HCT116 (cell line): Measurements from ENCODE around the gene CYSLTR1. TPM values are rescaled to one million over a fixed set of nuclear protein-coding genes. Genes with fewer than 3 reads are reported as not detected.

Experiments
- ATAC-seq: fragments of 200-7000 bp; cut with Tn5 transposase; 2 replicates; pipeline ENCODE4 v1.9.1; 2020; ENCODE audit warnings: mild to moderate bottlenecking, moderate library complexity
- BruUV-seq: library from RNA; stranded (reverse); fragments of 400-500 nt; replicated peaks from 2 replicates; lab custom pipeline; 2021; lab: Mats Ljungman, UMichigan
- CTCF ChIA-PET: fragments of 300-600 bp; sonication (Branson Sonifier 250); formaldehyde crosslinking; loops from one replicate; lab custom pipeline; 2021; ENCODE audit warnings: antibody characterized with exemption; lab: Charles Lee
- POLR2A ChIA-PET: fragments of 300-600, 350-600 bp; sonication (Branson Sonifier 250); formaldehyde crosslinking; loops from one replicate; lab custom pipeline; 2021; ENCODE audit warnings: antibody characterized with exemption; lab: Charles Lee
- RAD21 ChIA-PET, 2 experiments: fragments of 300-600 bp; sonication (Branson Sonifier 250); formaldehyde crosslinking; loops; one replicate each; lab custom pipeline; 2023; ENCODE audit warnings: low total read pairs in 2 of 2; ENCODE audit not compliant: uncharacterized antibody in 2 of 2, unreplicated experiment in 2 of 2, low non-redundant PET in 1 of 2; lab: Charles Lee
- DNase-seq: peaks from one replicate; pipeline ENCODE4 v3.0.0-alpha.2; 2010; ENCODE audit warnings: low read depth, low spot score
- H2AFZ ChIP-seq: fragments of 200-600 bp; shearing (Covaris generic), sonication (generic); 2 replicates; pipeline ENCODE4 v1.6.1; 2017; ENCODE audit warnings: low read depth, mixed run types, mixed read lengths, antibody characterized with exemption, low read length; ENCODE audit not compliant: poor library complexity, severe bottlenecking
- H3K27ac ChIP-seq: 2 replicates; pipeline ENCODE4 v1.5.1; 2012; ENCODE audit warnings: low read depth, low read length
- H3K27me3 ChIP-seq: fragments of 200-600 bp; sonication (generic); 2 replicates; pipeline ENCODE4 v1.6.1; 2016; ENCODE audit warnings: mixed run types, low read length, mixed read lengths; ENCODE audit not compliant: insufficient read depth
- H3K36me3 ChIP-seq, 2 experiments: fragments of 200-500 bp in 1 of 2; fragments of 200-600 bp in 1 of 2; sonication (Bioruptor generic) in 1 of 2; sonication (generic) in 1 of 2; 2 replicates each; pipeline versions ENCODE4 v1.5.1 to v1.6.1; 2014 to 2016; ENCODE audit warnings: low read length in 2 of 2, inconsistent platforms in 1 of 2, mixed read lengths in 1 of 2, mixed run types in 1 of 2; ENCODE audit not compliant: insufficient read depth in 2 of 2, control insufficient read depth in 1 of 2
- H3K4me1 ChIP-seq, 2 experiments: fragments of 200-600 bp in 1 of 2; sonication (generic) in 1 of 2; 2 replicates each; pipeline versions ENCODE4 v1.5.1 to v1.6.1; 2012 to 2017; ENCODE audit warnings: low read length in 2 of 2, inconsistent platforms in 1 of 2, mild to moderate bottlenecking in 1 of 2, mixed read lengths in 1 of 2, mixed run types in 1 of 2, moderate library complexity in 1 of 2; ENCODE audit not compliant: insufficient read depth in 2 of 2, control insufficient read depth in 1 of 2
- H3K4me2 ChIP-seq: fragments of 200-600 bp; sonication (generic); 2 replicates; pipeline ENCODE4 v1.6.1; 2017; ENCODE audit warnings: mixed run types, low read length, mixed read lengths
- H3K4me3 ChIP-seq, 2 experiments: fragments of 200-600 bp in 1 of 2; sonication (generic) in 1 of 2; replicated peaks in 1 of 2; 2 replicates each; pipeline ENCODE4 v1.5.1; 2011 to 2016; ENCODE audit warnings: low read length in 2 of 2, control low read depth in 1 of 2, low read depth in 1 of 2, mild to moderate bottlenecking in 1 of 2, mixed read lengths in 1 of 2, mixed run types in 1 of 2
- H3K79me2 ChIP-seq: fragments of 200-600 bp; sonication (generic); 2 replicates; pipeline ENCODE4 v1.6.1; 2017; ENCODE audit warnings: mild to moderate bottlenecking, mixed run types, low read length, moderate library complexity, mixed read lengths; ENCODE audit not compliant: insufficient read depth
- H3K9ac ChIP-seq: fragments of 200-600 bp; sonication (generic); 2 replicates; pipeline ENCODE4 v1.6.1; 2016; ENCODE audit warnings: low read length, mixed read lengths
- H3K9me2 ChIP-seq: fragments of 200-600 bp; sonication (generic), shearing (Covaris generic); 2 replicates; pipeline ENCODE4 v1.6.1; 2017; ENCODE audit warnings: mixed run types, mild to moderate bottlenecking, moderate library complexity; ENCODE audit not compliant: insufficient read depth
- H3K9me3 ChIP-seq, 2 experiments: fragments of 200-500 bp in 1 of 2; fragments of 200-600 bp in 1 of 2; sonication (Bioruptor generic) in 1 of 2; sonication (generic) in 1 of 2; 2 replicates each; pipeline ENCODE4 v1.6.1; 2014 to 2017; ENCODE audit warnings: low read length in 2 of 2, mixed read lengths in 2 of 2, inconsistent platforms in 1 of 2, low read depth in 1 of 2, mild to moderate bottlenecking in 1 of 2, mixed run types in 1 of 2, moderate library complexity in 1 of 2; ENCODE audit not compliant: control insufficient read depth in 1 of 2, insufficient read depth in 1 of 2
- H4K20me1 ChIP-seq: fragments of 200-600 bp; sonication (generic), shearing (Covaris generic); 2 replicates; pipeline ENCODE4 v1.6.1; 2017; ENCODE audit warnings: mixed run types, mild to moderate bottlenecking, moderate library complexity; ENCODE audit not compliant: insufficient read depth
- CBX3 ChIP-seq: IDR thresholded peaks from 2 replicates; pipeline ENCODE4 v1.6.1; 2012; ENCODE audit warnings: low read depth
- CTCF ChIP-seq, 3 experiments: fragments of 200-600 bp in 1 of 3; sonication (generic) in 1 of 3; IDR thresholded peaks in 2 of 3; conservative IDR thresholded peaks in 1 of 3; 2 replicates each; pipeline ENCODE4 v1.5.1; 2012 to 2017; ENCODE audit warnings: low read depth in 2 of 3, low read length in 2 of 3, antibody characterized with exemption in 1 of 3, borderline replicate concordance in 1 of 3, control low read depth in 1 of 3, mild to moderate bottlenecking in 1 of 3, mixed read lengths in 1 of 3, mixed run types in 1 of 3, moderate library complexity in 1 of 3; ENCODE audit not compliant: insufficient read depth in 1 of 3
- EGR1 ChIP-seq: IDR thresholded peaks from 2 replicates; pipeline ENCODE4 v1.6.1; 2012; ENCODE audit warnings: low read depth
- ELF1 ChIP-seq: IDR thresholded peaks from 2 replicates; pipeline ENCODE4 v1.6.1; 2012; ENCODE audit warnings: low read depth, borderline replicate concordance
- EZH2 ChIP-seq: fragments of 200-600 bp; sonication (generic); IDR thresholded peaks from 2 replicates; pipeline ENCODE4 v1.6.1; 2017; ENCODE audit warnings: antibody characterized with exemption, mixed run types
- EZH2phosphoT487 ChIP-seq: fragments of 200-600 bp; IDR thresholded peaks from 2 replicates; pipeline ENCODE4 v1.6.1; 2018; ENCODE audit warnings: antibody characterized with exemption, borderline replicate concordance
- FOSL1 ChIP-seq: IDR thresholded peaks from 2 replicates; pipeline ENCODE4 v1.6.1; 2012; ENCODE audit warnings: low read depth
- JUND ChIP-seq: IDR thresholded peaks from 2 replicates; pipeline ENCODE4 v1.6.1; 2012
- POLR2A ChIP-seq: IDR thresholded peaks from 2 replicates; pipeline ENCODE4 v1.7.0; 2011; ENCODE audit warnings: borderline replicate concordance; ENCODE audit not compliant: insufficient read depth, insufficient read length; ENCODE audit errors: extremely low read depth
- POLR2AphosphoS5 ChIP-seq: IDR thresholded peaks from 2 replicates; pipeline ENCODE4 v1.6.1; 2011; ENCODE audit warnings: mild to moderate bottlenecking, low read depth, low read length, moderate library complexity
- RAD21 ChIP-seq: IDR thresholded peaks from 2 replicates; pipeline ENCODE4 v1.6.1; 2012; ENCODE audit warnings: low read depth, mild to moderate bottlenecking
- REST ChIP-seq: IDR thresholded peaks from 2 replicates; pipeline ENCODE4 v1.6.1; 2012; ENCODE audit warnings: low read depth
- SIN3A ChIP-seq: IDR thresholded peaks from 2 replicates; pipeline ENCODE4 v1.6.1; 2012; ENCODE audit warnings: low read depth
- SP1 ChIP-seq: IDR thresholded peaks from 2 replicates; pipeline ENCODE4 v1.6.1; 2012; ENCODE audit warnings: low read depth
- TCF7L2 ChIP-seq: IDR thresholded peaks from 2 replicates; pipeline ENCODE4 v1.7.0; 2011; ENCODE audit warnings: borderline replicate concordance, inconsistent platforms; ENCODE audit not compliant: insufficient read depth, insufficient read length; ENCODE audit errors: extremely low read depth
- ZFX ChIP-seq: fragments of 450-650 bp; IDR thresholded peaks from 2 replicates; pipeline ENCODE4 v1.6.1; 2017
- ZNF274 ChIP-seq: fragments of 200-500 bp; sonication (Bioruptor generic); IDR thresholded peaks from 2 replicates; pipeline ENCODE4 v1.6.1; 2014; ENCODE audit warnings: mild to moderate bottlenecking, low read depth, low read length, inconsistent platforms
- intact Hi-C: fragments of 100-400 bp; cut with micrococcal nuclease; formaldehyde crosslinking; loops from 2 replicates; pipeline ENCODE4 v1.10.0; 2022
- total RNA-seq: library from RNA; stranded (reverse); gene quantifications from one replicate; pipeline ENCODE4 v1.2.1, GENCODE V29; 2021; ENCODE audit not compliant: unreplicated experiment
- TF ChIP-seq, protein P1 (sequence below): IDR thresholded peaks from 2 replicates; pipeline ENCODE4 v1.6.1; 2012

Gene CYSLTR1
- total RNA-seq, 1 experiment from 2014 or later: not detected

DNA sequence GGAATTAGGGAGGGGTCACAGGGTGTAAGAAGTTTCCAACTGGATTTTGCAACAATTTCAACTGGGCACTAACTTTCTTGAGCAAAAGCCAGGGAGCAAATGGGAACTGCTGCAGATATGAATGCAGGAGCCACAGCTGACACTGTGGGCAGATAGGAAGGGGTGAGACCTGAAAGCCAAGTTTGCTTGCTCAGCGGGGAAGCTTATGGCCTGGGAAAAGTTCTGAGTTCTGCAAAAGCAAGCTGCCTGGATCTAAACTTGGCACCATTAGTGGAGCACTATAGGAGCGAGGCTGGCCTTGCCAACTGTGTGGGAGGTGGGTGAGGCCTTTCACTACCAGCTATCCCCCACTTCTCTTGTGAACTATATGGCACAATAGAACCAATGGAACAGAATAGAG, 11.1 kb downstream of the CYSLTR1 start:
- intact Hi-C loops: no loop called here
- DNase-seq (no peak), ATAC-seq (no peak)
- no peaks in the 10 kb centered on the region for H4K20me1 ChIP-seq
- H3K79me2 ChIP-seq: no peaks in the 10 kb centered on the region
- H3K9ac ChIP-seq: no peak overlapping the region
- H3K4me3 ChIP-seq: no peak overlapping the region
- H3K4me2 ChIP-seq: no peak overlapping the region
- no peaks in the 10 kb centered on the region for H3K9me2 ChIP-seq
- H3K27ac ChIP-seq: no peak overlapping the region
- no peaks in the 10 kb centered on the region for H3K4me1 ChIP-seq
- H3K9me3 ChIP-seq: no peaks in the 10 kb centered on the region
- ChIA-PET RAD21 (no interaction called here), POLR2A (no interaction called here), CTCF (no interaction called here)
- BruUV-seq: no TSS peak
- no peaks in the 10 kb centered on the region for H3K36me3 ChIP-seq
- no peaks in the 10 kb centered on the region for H3K27me3 ChIP-seq
- no peak overlapping the region for H2AFZ ChIP-seq
- no peak for TF ChIP-seq ZNF274
- no peak for TF ChIP-seq EZH2
- TF ChIP-seq RAD21: no peak
- TF ChIP-seq SIN3A: no peak
- TF ChIP-seq REST: no peak
- TF ChIP-seq ZFX: no peak
- no peak for TF ChIP-seq ELF1
- TF ChIP-seq POLR2AphosphoS5: no peak
- no peak for TF ChIP-seq EZH2phosphoT487
- TF ChIP-seq POLR2A: no peak
- no peak for TF ChIP-seq TCF7L2
- TF ChIP-seq CTCF (IDR thresholded peaks at IDR 0.05 in 2 of 3, conservative IDR thresholded peaks at IDR 0.05 in 1 of 3; ENCODE audit: borderline replicate concordance in 1 of 3, insufficient read depth in 1 of 3, low read depth in 2 of 3, low read length in 2 of 3): no peak
- no peak for TF ChIP-seq JUND
- no peak for TF ChIP-seq FOSL1
- TF ChIP-seq CBX3: no peak
- no peak for TF ChIP-seq SP1
- no peak for TF ChIP-seq EGR1
- TF ChIP-seq, protein P1, sequence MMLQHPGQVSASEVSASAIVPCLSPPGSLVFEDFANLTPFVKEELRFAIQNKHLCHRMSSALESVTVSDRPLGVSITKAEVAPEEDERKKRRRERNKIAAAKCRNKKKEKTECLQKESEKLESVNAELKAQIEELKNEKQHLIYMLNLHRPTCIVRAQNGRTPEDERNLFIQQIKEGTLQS: no peak
- TF ChIP-seq, all 23 proteins: peak for 0
